CD14-positive monocyte (primary cell): ENCODE data around the gene PHACTR3. TPM values are rescaled to one million over a fixed set of nuclear protein-coding genes. Genes with fewer than 3 reads are reported as not detected.
A peak's percentile ranks its signal among the peaks of the same experiment; 100 is the strongest.

Source experiments
- DNase-seq, 3 donors: peaks; one replicate each; pipeline ENCODE4 v3.0.0-alpha.2; 2011 to 2022
- H2AFZ ChIP-seq: 2 replicates; pipeline ENCODE4 v1.6.0; 2012; ENCODE audit warnings: mild to moderate bottlenecking, low read depth, low read length, inconsistent platforms; ENCODE audit not compliant: insufficient read depth, poor library complexity, severe bottlenecking
- H3K27ac ChIP-seq, 2 donors: 1 replicate in 1 of 2; 2 replicates in 1 of 2; pipeline ENCODE4 v1.5.1; 2012 to 2013; ENCODE audit warnings: low read length in 2 of 2, control low read depth in 1 of 2, inconsistent platforms in 1 of 2, low read depth in 1 of 2, mild to moderate bottlenecking in 1 of 2
- H3K27me3 ChIP-seq, 2 donors: one replicate each; pipeline versions ENCODE4 v1.6.0 to v1.6.1; 2011 to 2013; ENCODE audit warnings: low read length in 2 of 2; ENCODE audit not compliant: control insufficient read depth in 2 of 2, insufficient read depth in 2 of 2
- H3K36me3 ChIP-seq, 2 donors: replicated peaks in 1 of 2; 1 replicate in 1 of 2; 2 replicates in 1 of 2; pipeline versions ENCODE4 v1.5.1 to v1.6.1; 2012 to 2013; ENCODE audit warnings: low read length in 2 of 2, control low read depth in 1 of 2, inconsistent platforms in 1 of 2, mild to moderate bottlenecking in 1 of 2; ENCODE audit not compliant: insufficient read depth in 2 of 2, control insufficient read depth in 1 of 2
- H3K4me1 ChIP-seq, 2 donors: 1 replicate in 1 of 2; 2 replicates in 1 of 2; pipeline versions ENCODE4 v1.5.1 to v1.6.1; 2012 to 2013; ENCODE audit warnings: low read length in 2 of 2, control low read depth in 1 of 2, inconsistent platforms in 1 of 2, mild to moderate bottlenecking in 1 of 2, moderate library complexity in 1 of 2; ENCODE audit not compliant: insufficient read depth in 2 of 2, control insufficient read depth in 1 of 2
- H3K4me2 ChIP-seq: replicated peaks from 2 replicates; pipeline ENCODE3; 2012; ENCODE audit warnings: low read length, moderate library complexity, mild to moderate bottlenecking; ENCODE audit not compliant: poor library complexity, severe bottlenecking; ENCODE audit errors: extremely low read depth
- H3K4me3 ChIP-seq, 3 experiments: fragments of 200-600 bp in 1 of 3; sonication (generic) in 1 of 3; replicated peaks in 1 of 3; 1 replicate in 2 of 3; 2 replicates in 1 of 3; pipeline ENCODE4 v1.5.1; 2011 to 2013; ENCODE audit warnings: low read length in 3 of 3, mild to moderate bottlenecking in 3 of 3, control low read depth in 2 of 3, low read depth in 2 of 3, inconsistent platforms in 1 of 3, moderate library complexity in 1 of 3
- H3K79me2 ChIP-seq: 2 replicates; pipeline ENCODE4 v1.6.0; 2012; ENCODE audit warnings: mild to moderate bottlenecking, control low read depth, inconsistent platforms, low read length, moderate library complexity; ENCODE audit not compliant: insufficient read depth
- H3K9ac ChIP-seq: 2 replicates; pipeline ENCODE4 v1.6.0; 2017; ENCODE audit warnings: low read length, mild to moderate bottlenecking; ENCODE audit not compliant: insufficient read depth, poor library complexity, severe bottlenecking
- H3K9me3 ChIP-seq, 2 donors: replicated peaks in 1 of 2; 1 replicate in 1 of 2; 2 replicates in 1 of 2; pipeline versions ENCODE4 v1.5.1 to v1.6.1; 2012 to 2013; ENCODE audit warnings: low read length in 2 of 2, control low read depth in 1 of 2; ENCODE audit not compliant: control insufficient read depth in 1 of 2, insufficient read depth in 1 of 2
- H4K20me1 ChIP-seq: 2 replicates; pipeline ENCODE4 v1.6.0; 2012; ENCODE audit warnings: mild to moderate bottlenecking, low read length, control low read depth, moderate library complexity; ENCODE audit not compliant: insufficient read depth
- H3K27ac Mint-ChIP-seq, 7 donors: one replicate each; pipeline ENCODE4 v1.8.0; 2020; ENCODE audit warnings: mild to moderate bottlenecking in 7 of 7, mixed read lengths in 7 of 7, moderate library complexity in 6 of 7, inconsistent platforms in 2 of 7
- H3K27me3 Mint-ChIP-seq, 3 donors: one replicate each; pipeline ENCODE4 v1.8.0; 2021 to 2022; ENCODE audit warnings: low read depth in 3 of 3, mild to moderate bottlenecking in 3 of 3, mixed read lengths in 3 of 3, moderate library complexity in 3 of 3, inconsistent platforms in 1 of 3
- H3K36me3 Mint-ChIP-seq, 2 donors: one replicate each; pipeline ENCODE4 v1.8.0; 2020; ENCODE audit warnings: mixed read lengths in 2 of 2, inconsistent platforms in 1 of 2, mild to moderate bottlenecking in 1 of 2
- H3K4me1 Mint-ChIP-seq: one replicate; pipeline ENCODE4 v1.8.0; 2020; ENCODE audit warnings: mild to moderate bottlenecking, mixed read lengths
- H3K4me3 Mint-ChIP-seq, 2 donors: one replicate each; pipeline ENCODE4 v1.8.0; 2020; ENCODE audit warnings: mild to moderate bottlenecking in 2 of 2, mixed read lengths in 2 of 2, moderate library complexity in 1 of 2
- H3K9me3 Mint-ChIP-seq, 7 donors: one replicate each; pipeline ENCODE4 v1.8.0; 2020 to 2022; ENCODE audit warnings: mixed read lengths in 7 of 7, mild to moderate bottlenecking in 6 of 7, moderate library complexity in 6 of 7, inconsistent platforms in 2 of 7
- WGBS: methylation state at CpG from one replicate; pipeline ENCODE4 v1.1.5; 2013; ENCODE audit warnings: missing lambda C conversion rate; ENCODE audit not compliant: insufficient coverage; 5-methylcytosine and 5-hydroxymethylcytosine counted together
- intact Hi-C, 2 donors: fragments of 100-400 bp; cut with micrococcal nuclease; formaldehyde crosslinking; loops; one replicate each; pipeline versions ENCODE4 v1.15.0 to v1.15.1; 2023
- polyA plus RNA-seq, 3 donors: library from polyadenylated mRNA; depleted of rRNA in 1 of 3; unstranded in 2 of 3; stranded (reverse) in 1 of 3; fragments of 300-500 nt in 2 of 3; fragments of >200 nt in 1 of 3; fragmentation: Illumina TruSeq in 2 of 3; gene quantifications; 1 replicate in 2 of 3; 2 replicates in 1 of 3; pipeline ENCODE4 v1.2.3, GENCODE V29; 2012 to 2021
- TF ChIP-seq, protein P1 (sequence below): fragments of 200-600 bp; IDR thresholded peaks from one replicate; pipeline ENCODE4 v1.8.0; 2022; ENCODE audit warnings: antibody characterized with exemption, mild to moderate bottlenecking

Gene PHACTR3
- polyA plus RNA-seq, 3 donors: 0.11 to 0.17 TPM; not detected in 1

DNA sequence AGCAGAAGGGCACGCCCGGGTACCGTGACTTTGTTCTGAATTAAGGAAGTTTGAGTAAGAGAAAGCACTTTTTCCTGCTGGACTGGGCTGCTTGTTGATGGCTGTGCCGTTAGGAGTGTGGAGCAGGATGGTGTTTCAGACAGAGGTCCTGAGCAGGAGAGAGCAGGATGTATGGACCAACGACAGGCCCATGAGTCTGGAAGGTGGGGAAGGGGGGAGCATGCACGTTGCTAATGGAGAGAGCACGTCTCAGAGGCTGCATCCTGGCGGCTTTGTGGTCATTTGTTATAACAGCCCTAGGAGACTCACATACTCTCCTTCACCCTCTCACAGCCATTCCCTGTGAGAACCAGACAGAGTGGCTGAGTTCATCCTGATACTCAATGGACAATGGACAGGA lies 56.8 kb downstream of the PHACTR3 start:
- Histone ChIP-seq H3K27ac (no peak overlapping the region), H3K27me3 (no peaks in the 10 kb centered on the region), H3K9me3 (peaks cover 18 to 27% of the 10 kb centered on the region in 2 donors), H4K20me1 (no peaks in the 10 kb centered on the region), H3K9ac (no peak overlapping the region), H3K4me2 (no peak overlapping the region), H3K4me3 (no peak overlapping the region), H3K79me2 (no peaks in the 10 kb centered on the region), H2AFZ (no peak overlapping the region), H3K36me3 (no peaks in the 10 kb centered on the region), H3K4me1 (no peaks in the 10 kb centered on the region)
- 67% methylated on average over 4 of the region's 8 CpGs for WGBS
- Mint-ChIP-seq H3K36me3 (no peaks in the 10 kb centered on the region), H3K27ac (no peak overlapping the region), H3K4me1 (no peaks in the 10 kb centered on the region), H3K27me3 (peaks cover 2 to 24% (median 15%) of the 10 kb centered on the region in 3 donors), H3K4me3 (peak overlapping the region in 1 of 2 donors; percentile 21), H3K9me3 (peaks cover 16 to 41% (median 34%) of the 10 kb centered on the region in 7 donors)
- intact Hi-C loops: no loop called here
- TF ChIP-seq, protein P1, sequence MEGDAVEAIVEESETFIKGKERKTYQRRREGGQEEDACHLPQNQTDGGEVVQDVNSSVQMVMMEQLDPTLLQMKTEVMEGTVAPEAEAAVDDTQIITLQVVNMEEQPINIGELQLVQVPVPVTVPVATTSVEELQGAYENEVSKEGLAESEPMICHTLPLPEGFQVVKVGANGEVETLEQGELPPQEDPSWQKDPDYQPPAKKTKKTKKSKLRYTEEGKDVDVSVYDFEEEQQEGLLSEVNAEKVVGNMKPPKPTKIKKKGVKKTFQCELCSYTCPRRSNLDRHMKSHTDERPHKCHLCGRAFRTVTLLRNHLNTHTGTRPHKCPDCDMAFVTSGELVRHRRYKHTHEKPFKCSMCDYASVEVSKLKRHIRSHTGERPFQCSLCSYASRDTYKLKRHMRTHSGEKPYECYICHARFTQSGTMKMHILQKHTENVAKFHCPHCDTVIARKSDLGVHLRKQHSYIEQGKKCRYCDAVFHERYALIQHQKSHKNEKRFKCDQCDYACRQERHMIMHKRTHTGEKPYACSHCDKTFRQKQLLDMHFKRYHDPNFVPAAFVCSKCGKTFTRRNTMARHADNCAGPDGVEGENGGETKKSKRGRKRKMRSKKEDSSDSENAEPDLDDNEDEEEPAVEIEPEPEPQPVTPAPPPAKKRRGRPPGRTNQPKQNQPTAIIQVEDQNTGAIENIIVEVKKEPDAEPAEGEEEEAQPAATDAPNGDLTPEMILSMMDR: no peak
- no peak for DNase-seq

DNA sequence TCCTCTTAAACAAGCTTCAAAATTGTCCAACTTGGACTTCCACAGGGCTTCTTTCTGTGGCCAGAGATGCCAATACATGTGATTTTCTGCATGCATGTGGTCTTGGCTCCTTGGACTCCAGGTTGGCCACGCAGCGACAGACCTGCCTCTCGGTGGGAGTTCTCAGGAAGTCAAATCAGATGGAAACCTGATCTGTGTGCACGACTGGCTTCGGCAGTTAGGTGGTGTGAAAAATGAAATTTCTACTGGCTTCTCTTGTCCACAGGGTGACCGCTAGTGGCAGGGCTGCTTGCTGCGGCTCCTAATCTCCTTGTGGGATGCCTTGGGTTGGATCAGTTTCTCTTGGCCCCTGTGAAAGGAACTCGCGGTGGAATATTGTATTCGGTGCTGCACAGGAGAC lies 57.3 kb downstream of the PHACTR3 start:
- Histone ChIP-seq H3K9ac (no peak overlapping the region), H3K4me1 (no peaks in the 10 kb centered on the region), H3K4me3 (no peak overlapping the region), H3K27ac (no peak overlapping the region), H3K4me2 (no peak overlapping the region), H3K79me2 (no peaks in the 10 kb centered on the region), H3K27me3 (no peaks in the 10 kb centered on the region), H2AFZ (no peak overlapping the region), H3K36me3 (no peaks in the 10 kb centered on the region), H4K20me1 (no peaks in the 10 kb centered on the region), H3K9me3 (peaks cover 18 to 27% of the 10 kb centered on the region in 2 donors)
- intact Hi-C loops: no loop called here
- Mint-ChIP-seq H3K36me3 (no peaks in the 10 kb centered on the region), H3K4me3 (peak overlapping the region in 1 of 2 donors; percentile 21), H3K9me3 (peaks cover 16 to 41% (median 31%) of the 10 kb centered on the region in 7 donors), H3K4me1 (no peaks in the 10 kb centered on the region), H3K27me3 (peaks cover 2 to 26% (median 18%) of the 10 kb centered on the region in 3 donors), H3K27ac (no peak overlapping the region)
- no peak for DNase-seq
- TF ChIP-seq, protein P1: no peak
- 74% methylated on average over 7 of the region's 10 CpGs for WGBS
